Measurements from ENCODE around the gene VPS37D.

Gene VPS37D

GRCh38 chr7:73625276-73625675 is 42.4 kb upstream of the VPS37D start:
- Histone ChIP-seq H3K79me2 (ENCODE audit: low read length) (no peaks in the 10 kb centered on the region), H4K20me1 (ENCODE audit: insufficient read depth, low read length) (no peaks in the 10 kb centered on the region), H3K36me3 (replicated peaks; ENCODE audit: low read depth, low read length) (no peaks in the 10 kb centered on the region), H3K4me1 (ENCODE audit: low read length) (no peaks in the 10 kb centered on the region), H3K27ac (ENCODE audit: low read length) (no peak overlapping the region), H3K4me2 (ENCODE audit: low read length) (no peak overlapping the region), H3K9ac (ENCODE audit: low read length) (no peak overlapping the region), H3K9me3 (ENCODE audit: insufficient read depth, low read length) (no peaks in the 10 kb centered on the region), H3K27me3 (ENCODE audit: low read depth, low read length) (peaks cover 22% of the 10 kb centered on the region), H2AFZ (ENCODE audit: low read depth, low read length) (no peak overlapping the region), H3K4me3 (ENCODE audit: low read length) (no peak overlapping the region)
- TF ChIP-seq EZH2phosphoT487 (IDR thresholded peaks at IDR 0.05; ENCODE audit: low read depth) (no peak), CTCF (IDR thresholded peaks at IDR 0.05; ENCODE audit: low read depth, low read length) (no peak)

GRCh38 chr7:73626814-73627213 is 40.8 kb upstream of the VPS37D start:
- Histone ChIP-seq H3K9me3 (ENCODE audit: insufficient read depth, low read length) (no peaks in the 10 kb centered on the region), H3K4me3 (ENCODE audit: low read length) (no peak overlapping the region), H3K27me3 (ENCODE audit: low read depth, low read length) (peaks cover 22% of the 10 kb centered on the region), H3K9ac (ENCODE audit: low read length) (no peak overlapping the region), H3K79me2 (ENCODE audit: low read length) (no peaks in the 10 kb centered on the region), H4K20me1 (ENCODE audit: insufficient read depth, low read length) (no peaks in the 10 kb centered on the region), H3K4me2 (ENCODE audit: low read length) (no peak overlapping the region), H3K4me1 (ENCODE audit: low read length) (no peaks in the 10 kb centered on the region), H2AFZ (ENCODE audit: low read depth, low read length) (no peak overlapping the region), H3K36me3 (replicated peaks; ENCODE audit: low read depth, low read length) (no peaks in the 10 kb centered on the region), H3K27ac (ENCODE audit: low read length) (no peak overlapping the region)
- TF ChIP-seq EZH2phosphoT487 (IDR thresholded peaks at IDR 0.05; ENCODE audit: low read depth) (no peak), CTCF (IDR thresholded peaks at IDR 0.05; ENCODE audit: low read depth, low read length) (no peak)

GRCh38 chr7:73628504-73628903 is 39.1 kb upstream of the VPS37D start:
- Histone ChIP-seq H3K27me3 (ENCODE audit: low read depth, low read length) (peaks cover 28% of the 10 kb centered on the region), H3K4me3 (ENCODE audit: low read length) (no peak overlapping the region), H3K9ac (ENCODE audit: low read length) (no peak overlapping the region), H3K27ac (ENCODE audit: low read length) (no peak overlapping the region), H3K4me2 (ENCODE audit: low read length) (no peak overlapping the region), H3K9me3 (ENCODE audit: insufficient read depth, low read length) (no peaks in the 10 kb centered on the region), H3K4me1 (ENCODE audit: low read length) (no peaks in the 10 kb centered on the region), H3K36me3 (replicated peaks; ENCODE audit: low read depth, low read length) (no peaks in the 10 kb centered on the region), H2AFZ (ENCODE audit: low read depth, low read length) (no peak overlapping the region), H3K79me2 (ENCODE audit: low read length) (no peaks in the 10 kb centered on the region), H4K20me1 (ENCODE audit: insufficient read depth, low read length) (no peaks in the 10 kb centered on the region)
- TF ChIP-seq CTCF (IDR thresholded peaks at IDR 0.05; ENCODE audit: low read depth, low read length) (no peak), EZH2phosphoT487 (IDR thresholded peaks at IDR 0.05; ENCODE audit: low read depth) (no peak)

- Histone ChIP-seq H3K27me3 (ENCODE audit: low read depth, low read length) (peaks cover 31% of the 10 kb centered on the region), H2AFZ (ENCODE audit: low read depth, low read length) (no peak overlapping the region), H4K20me1 (ENCODE audit: insufficient read depth, low read length) (no peaks in the 10 kb centered on the region), H3K79me2 (ENCODE audit: low read length) (no peaks in the 10 kb centered on the region), H3K4me3 (ENCODE audit: low read length) (no peak overlapping the region), H3K9ac (ENCODE audit: low read length) (no peak overlapping the region), H3K4me1 (ENCODE audit: low read length) (peaks cover 10% of the 10 kb centered on the region), H3K9me3 (ENCODE audit: insufficient read depth, low read length) (no peaks in the 10 kb centered on the region), H3K36me3 (replicated peaks; ENCODE audit: low read depth, low read length) (no peaks in the 10 kb centered on the region), H3K4me2 (ENCODE audit: low read length) (no peak overlapping the region), H3K27ac (ENCODE audit: low read length) (no peak overlapping the region)
- TF ChIP-seq CTCF (IDR thresholded peaks at IDR 0.05; ENCODE audit: low read depth, low read length) (no peak), EZH2phosphoT487 (IDR thresholded peaks at IDR 0.05; ENCODE audit: low read depth) (no peak)
Measured at GRCh38 chr7:73631558-73631957, 36.1 kb upstream of the VPS37D start.
